ENCODE data around the gene FBXW5.

- TF ChIP-seq ZNF121 (CRISPR knock-in tag; IDR thresholded peaks at IDR 0.05): no peak
- TF ChIP-seq, protein P1, sequence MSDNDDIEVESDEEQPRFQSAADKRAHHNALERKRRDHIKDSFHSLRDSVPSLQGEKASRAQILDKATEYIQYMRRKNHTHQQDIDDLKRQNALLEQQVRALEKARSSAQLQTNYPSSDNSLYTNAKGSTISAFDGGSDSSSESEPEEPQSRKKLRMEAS (CRISPR knock-in tag; IDR thresholded peaks at IDR 0.05): no peak
- no peak for TF ChIP-seq NR3C1 (CRISPR knock-in tag; conservative IDR thresholded peaks at IDR 0.05; ENCODE audit: low read depth)
These were observed 35.4 kb upstream of the FBXW5 start for GRCh38 chr9:136979769-136980587.

Data from WTC11 (cell line).